Measurements from ENCODE around the gene MSI2.

DNA sequence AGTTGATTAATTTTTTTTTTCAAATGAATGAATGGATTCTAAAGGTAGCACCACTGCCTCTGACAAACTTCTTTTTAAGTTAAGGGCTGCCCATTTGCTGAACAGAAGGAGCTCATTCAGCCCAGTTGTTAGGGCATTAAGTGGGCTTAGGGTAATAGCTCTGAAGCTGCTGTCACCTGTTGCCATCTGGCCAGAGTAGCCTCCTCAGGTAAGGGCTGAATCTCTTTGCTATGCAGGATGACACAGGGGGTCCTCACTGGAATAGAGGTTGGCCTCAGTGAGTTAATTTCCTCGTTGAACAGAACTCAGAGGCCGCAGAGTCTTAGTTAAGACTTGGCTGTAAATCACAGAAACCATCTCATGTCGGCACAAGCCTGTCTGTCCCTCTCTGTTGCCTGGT is 255.9 kb downstream of the MSI2 start:
- no peak for TF ChIP-seq POLR2AphosphoS5 (IDR thresholded peaks at IDR 0.05)
- no peak for TF ChIP-seq EP300 (IDR thresholded peaks at IDR 0.05)

Data from sigmoid colon (tissue), 4 donors.